ENCODE data around the gene ZNF438. TPM values are rescaled to one million over a fixed set of nuclear protein-coding genes. Genes with fewer than 3 reads are reported as not detected.

ZNF438 gene
- polyA plus RNA-seq, 1 experiment: 5.0 TPM

GRCh38 chr10:30833628-30833970, 198.1 kb downstream of the ZNF438 start:
- ChIA-PET CTCF (interaction anchor here (0.5 to 1.3 kb wide), 3 partner anchors 49 to 974 kb away, joined by 3 read pairs; no protein-coding TSS in a partner anchor), POLR2A (interaction anchor here (0.6 kb wide), 1 partner anchor 409 kb away, joined by 3 read pairs; no protein-coding TSS in a partner anchor)
- Histone ChIP-seq H3K27me3 (ENCODE audit: control insufficient read depth, insufficient read depth, low read length) (no peaks in the 10 kb centered on the region), H3K9me3 (ENCODE audit: control insufficient read depth, insufficient read depth, low read length) (no peaks in the 10 kb centered on the region; the same call in 1 of the 2 replicates), H3K4me3 (ENCODE audit: low read depth, low read length) (no peak overlapping the region), H3K27ac (ENCODE audit: low read depth, low read length) (peak overlapping the region; percentile 21)
- no peak for DNase-seq (ENCODE audit: low read depth, low spot score)
- TF ChIP-seq, protein P1, sequence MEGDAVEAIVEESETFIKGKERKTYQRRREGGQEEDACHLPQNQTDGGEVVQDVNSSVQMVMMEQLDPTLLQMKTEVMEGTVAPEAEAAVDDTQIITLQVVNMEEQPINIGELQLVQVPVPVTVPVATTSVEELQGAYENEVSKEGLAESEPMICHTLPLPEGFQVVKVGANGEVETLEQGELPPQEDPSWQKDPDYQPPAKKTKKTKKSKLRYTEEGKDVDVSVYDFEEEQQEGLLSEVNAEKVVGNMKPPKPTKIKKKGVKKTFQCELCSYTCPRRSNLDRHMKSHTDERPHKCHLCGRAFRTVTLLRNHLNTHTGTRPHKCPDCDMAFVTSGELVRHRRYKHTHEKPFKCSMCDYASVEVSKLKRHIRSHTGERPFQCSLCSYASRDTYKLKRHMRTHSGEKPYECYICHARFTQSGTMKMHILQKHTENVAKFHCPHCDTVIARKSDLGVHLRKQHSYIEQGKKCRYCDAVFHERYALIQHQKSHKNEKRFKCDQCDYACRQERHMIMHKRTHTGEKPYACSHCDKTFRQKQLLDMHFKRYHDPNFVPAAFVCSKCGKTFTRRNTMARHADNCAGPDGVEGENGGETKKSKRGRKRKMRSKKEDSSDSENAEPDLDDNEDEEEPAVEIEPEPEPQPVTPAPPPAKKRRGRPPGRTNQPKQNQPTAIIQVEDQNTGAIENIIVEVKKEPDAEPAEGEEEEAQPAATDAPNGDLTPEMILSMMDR (IDR thresholded peaks at IDR 0.05; ENCODE audit: low read depth, low read length): no peak

GRCh38 chr10:30832749-30833627, 198.7 kb downstream of the ZNF438 start:
- Histone ChIP-seq H3K27me3 (ENCODE audit: control insufficient read depth, insufficient read depth, low read length) (no peaks in the 10 kb centered on the region), H3K27ac (ENCODE audit: low read depth, low read length) (peak overlapping the region; percentile 21), H3K4me3 (ENCODE audit: low read depth, low read length) (no peak overlapping the region), H3K9me3 (ENCODE audit: control insufficient read depth, insufficient read depth, low read length) (no peaks in the 10 kb centered on the region; the same call in 1 of the 2 replicates)
- POLR2A ChIA-PET: interaction anchor here (0.6 kb wide), 1 partner anchor 410 kb away, joined by 3 read pairs; no protein-coding TSS in a partner anchor
- TF ChIP-seq, protein P1 (IDR thresholded peaks at IDR 0.05; ENCODE audit: low read depth, low read length): no peak
- CTCF ChIA-PET: interaction anchor here (0.5 to 1.3 kb wide), 2 partner anchors 146 to 975 kb away, joined by 3 read pairs; no protein-coding TSS in a partner anchor
- DNase-seq (ENCODE audit: low read depth, low spot score): no peak

GRCh38 chr10:30832001-30832748, 199.5 kb downstream of the ZNF438 start:
- ChIA-PET POLR2A (no interaction called here), CTCF (no interaction called here)
- no peak overlapping the region for H3K4me3 ChIP-seq (ENCODE audit: low read depth, low read length)
- no peaks in the 10 kb centered on the region; the same call in 1 of the 2 replicates for H3K9me3 ChIP-seq (ENCODE audit: control insufficient read depth, insufficient read depth, low read length)
- TF ChIP-seq, protein P1 (IDR thresholded peaks at IDR 0.05; ENCODE audit: low read depth, low read length): no peak
- no peak for DNase-seq (ENCODE audit: low read depth, low spot score)
- H3K27me3 ChIP-seq (ENCODE audit: control insufficient read depth, insufficient read depth, low read length): no peaks in the 10 kb centered on the region
- H3K27ac ChIP-seq (ENCODE audit: low read depth, low read length): no peak overlapping the region

GRCh38 chr10:30831426-30831825, 200.2 kb downstream of the ZNF438 start:
- no peak for DNase-seq (ENCODE audit: low read depth, low spot score)
- CTCF ChIA-PET: no interaction called here
- H3K9me3 ChIP-seq (ENCODE audit: control insufficient read depth, insufficient read depth, low read length): no peaks in the 10 kb centered on the region; the same call in 1 of the 2 replicates
- H3K27me3 ChIP-seq (ENCODE audit: control insufficient read depth, insufficient read depth, low read length): no peaks in the 10 kb centered on the region
- no peak overlapping the region for H3K4me3 ChIP-seq (ENCODE audit: low read depth, low read length)
- H3K27ac ChIP-seq (ENCODE audit: low read depth, low read length): peak overlapping the region; percentile 11
- POLR2A ChIA-PET: no interaction called here
- TF ChIP-seq, protein P1 (IDR thresholded peaks at IDR 0.05; ENCODE audit: low read depth, low read length): no peak
